Stimulated activated CD4-positive, alpha-beta T cell treated with anti-CD3 and anti-CD28 coated beads, Interleukin-12 subunit alpha, Interleukin-12 subunit beta, amount 100 ng/mL, for 4 hours (primary cell): ENCODE results near the gene ZCRB1.

Experiments
- DNase-seq: peaks from one replicate; pipeline ENCODE4 v3.0.0-alpha.2; 2020

Gene ZCRB1

GRCh38 chr12:42277396-42278127 is 48.3 kb downstream of the ZCRB1 start:
- no peak for DNase-seq

- no peak for DNase-seq
These were observed 50.4 kb downstream of the ZCRB1 start for GRCh38 chr12:42275499-42275898.

GRCh38 chr12:42273706-42274105 is 52.2 kb downstream of the ZCRB1 start:
- no peak for DNase-seq

GRCh38 chr12:42270596-42270995 is 55.3 kb downstream of the ZCRB1 start:
- no peak for DNase-seq

- no peak for DNase-seq
These were observed 58.3 kb downstream of the ZCRB1 start for GRCh38 chr12:42267413-42268190.

GRCh38 chr12:42266579-42267230 is 59.2 kb downstream of the ZCRB1 start:
- DNase-seq: no peak

- no peak for DNase-seq
These were observed 63.6 kb downstream of the ZCRB1 start for GRCh38 chr12:42262271-42262670.
